GM19035 (cell line): ENCODE measurements around the gene MTUS2.
"Not testable (repeated sequence)": the region's sequence is repeated elsewhere in the genome, so short reads cannot be mapped to it uniquely, and the experiment has no call there.

Source experiments
- ATAC-seq: cut with Tn5 transposase; IDR thresholded peaks from one replicate; pipeline ENCODE4 v1.9.1; 2021; ENCODE audit not compliant: unreplicated experiment

MTUS2 gene

DNA sequence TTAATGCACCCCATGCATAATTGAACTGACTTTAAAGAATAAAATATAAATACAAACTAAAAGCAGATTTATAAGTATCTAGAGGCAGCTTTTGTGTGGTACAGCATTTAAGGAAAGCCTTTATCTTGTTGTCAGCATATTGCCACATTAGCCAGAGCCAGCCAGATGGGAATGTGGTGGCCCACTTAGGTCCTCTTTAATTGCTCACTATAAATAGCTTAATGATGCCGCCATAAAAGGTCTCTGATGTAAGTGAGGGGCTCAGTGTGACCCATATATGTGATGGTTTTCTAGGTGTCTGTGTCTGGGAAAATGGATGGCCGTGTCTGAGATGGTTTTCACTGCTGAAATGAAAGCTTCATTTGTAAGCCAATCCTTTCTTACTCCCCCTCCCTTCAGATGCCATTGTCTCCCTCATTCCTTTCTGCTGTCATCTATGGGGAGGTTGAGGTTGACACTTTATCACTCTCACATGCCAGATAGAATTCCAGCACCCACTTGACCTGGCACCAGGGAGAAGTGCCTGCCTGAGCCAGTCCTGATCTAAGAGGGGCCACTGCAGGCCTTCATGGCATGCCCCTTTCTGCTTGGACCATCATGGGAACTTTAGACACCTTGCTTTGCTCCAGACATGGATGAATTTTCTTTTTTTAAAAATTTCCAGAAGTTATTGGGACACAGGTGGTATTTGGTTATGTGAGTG lies 135.3 kb downstream of the MTUS2 start:
- no peak for ATAC-seq

DNA sequence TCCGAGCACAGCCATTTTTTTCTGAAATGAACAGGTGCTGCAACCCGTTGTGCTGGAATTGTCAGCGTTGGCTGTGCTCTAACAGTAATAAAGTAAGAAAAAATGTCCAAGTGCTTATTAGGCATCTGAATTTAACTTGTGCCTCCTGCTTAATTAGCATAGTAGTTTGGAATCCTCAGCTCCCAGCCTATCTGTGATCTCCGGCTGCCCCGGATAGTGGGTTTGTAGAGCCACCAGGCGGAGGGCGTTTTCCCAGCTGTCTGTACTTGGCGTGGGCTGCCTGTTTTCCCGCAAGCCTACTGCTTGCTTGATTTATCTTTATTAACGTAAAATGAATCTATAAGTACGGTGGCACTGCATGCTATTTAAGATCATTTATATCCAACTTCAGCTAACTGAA lies 137.9 kb downstream of the MTUS2 start:
- ATAC-seq = no peak

DNA sequence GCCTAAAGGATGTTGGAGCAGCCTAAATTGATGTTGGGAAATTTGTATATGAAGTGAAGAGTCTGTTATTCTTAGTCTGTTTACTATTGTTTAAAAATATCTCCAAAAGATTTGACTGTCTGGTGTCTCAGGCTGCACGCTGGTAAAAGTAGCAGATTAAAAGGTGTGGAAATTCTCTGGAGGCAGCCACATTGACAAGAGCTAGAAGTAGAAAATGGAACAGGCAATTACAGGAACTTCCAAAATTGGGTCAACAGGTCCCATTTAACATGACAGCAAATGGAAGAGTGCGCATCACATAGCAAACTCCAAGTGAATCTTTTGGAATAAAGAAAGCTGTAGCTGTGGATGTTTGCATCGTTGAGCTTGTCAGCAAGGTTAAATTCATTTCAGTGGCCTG lies 138.3 kb downstream of the MTUS2 start:
- no peak for ATAC-seq

DNA sequence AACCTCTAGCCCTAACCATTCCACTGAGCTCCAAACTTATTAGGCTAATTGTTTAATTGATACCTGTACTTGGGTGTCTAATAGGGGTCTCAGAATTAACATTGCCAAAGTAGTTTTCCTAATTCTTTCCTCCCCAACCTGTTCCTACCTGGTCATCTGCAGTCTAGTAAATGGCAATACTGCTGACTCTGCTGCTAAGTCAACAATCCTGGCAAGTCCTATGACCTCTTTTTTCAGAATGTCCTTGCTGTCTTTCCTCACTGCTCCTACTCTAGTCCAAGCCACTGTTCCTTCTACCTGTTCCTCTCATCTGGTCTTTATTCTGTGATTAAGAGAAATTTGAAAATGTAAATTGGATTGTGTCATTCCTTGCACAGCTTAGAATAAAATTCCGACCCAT lies 143.9 kb downstream of the MTUS2 start:
- ATAC-seq = no peak

DNA sequence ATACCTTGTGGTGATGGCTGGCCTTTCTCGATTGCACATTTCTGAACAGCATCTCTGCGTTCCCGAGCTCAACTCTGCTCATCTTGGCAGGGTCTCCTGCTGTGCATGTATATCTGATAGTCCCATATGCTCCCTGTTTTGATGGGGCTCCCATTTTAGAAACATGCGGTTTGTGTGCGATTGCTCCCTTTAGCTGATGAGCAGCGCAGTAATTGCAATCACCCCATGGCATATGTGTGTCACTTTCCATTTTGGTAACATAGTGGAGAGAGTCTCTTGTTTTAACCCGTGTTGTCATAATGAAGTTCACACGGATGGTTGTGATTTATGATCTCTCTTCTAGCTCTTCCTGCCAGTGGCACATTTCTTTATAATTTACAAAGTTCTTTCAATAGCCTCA lies 144.7 kb downstream of the MTUS2 start:
- no peak for ATAC-seq

DNA sequence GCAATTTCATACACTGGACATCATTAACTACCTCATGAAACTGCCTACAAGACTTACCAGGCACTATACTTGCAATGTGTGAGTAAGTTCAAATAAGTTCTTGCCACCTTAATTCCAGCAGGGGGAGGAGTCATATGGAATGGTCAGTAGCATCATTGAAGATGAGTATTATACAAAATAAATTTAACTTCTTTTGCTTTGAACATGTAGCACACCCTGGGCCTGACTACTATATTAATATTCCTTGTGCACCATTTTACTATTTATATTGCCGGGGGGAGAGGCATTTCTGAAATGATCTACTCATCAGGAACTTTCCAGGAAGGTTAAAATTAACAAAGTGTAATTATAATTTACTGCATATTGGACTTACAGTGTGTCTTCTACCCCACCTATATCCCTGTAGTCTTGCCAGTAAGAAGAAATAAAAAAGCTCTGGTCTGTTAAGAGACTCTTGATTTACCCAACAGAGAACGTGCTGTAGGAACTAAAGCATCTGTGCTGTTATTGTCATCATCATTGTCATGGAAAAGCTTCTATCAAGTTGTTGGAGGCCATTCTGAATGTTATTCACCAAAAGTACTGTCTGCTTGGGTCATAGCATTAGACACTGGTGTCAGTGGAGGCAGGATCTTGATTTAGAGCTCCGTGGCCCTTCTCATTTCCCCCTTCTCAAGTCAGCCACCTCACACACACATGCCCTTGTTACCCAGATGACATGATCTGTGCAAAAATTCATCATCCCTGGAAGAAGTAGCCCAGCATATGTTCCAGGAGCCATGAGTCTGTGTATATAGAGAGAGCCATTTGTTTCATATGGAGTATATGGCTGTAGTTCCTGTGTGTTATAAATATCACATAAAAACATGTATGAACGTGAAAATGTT lies 147.1 kb downstream of the MTUS2 start:
- ATAC-seq = no peak

DNA sequence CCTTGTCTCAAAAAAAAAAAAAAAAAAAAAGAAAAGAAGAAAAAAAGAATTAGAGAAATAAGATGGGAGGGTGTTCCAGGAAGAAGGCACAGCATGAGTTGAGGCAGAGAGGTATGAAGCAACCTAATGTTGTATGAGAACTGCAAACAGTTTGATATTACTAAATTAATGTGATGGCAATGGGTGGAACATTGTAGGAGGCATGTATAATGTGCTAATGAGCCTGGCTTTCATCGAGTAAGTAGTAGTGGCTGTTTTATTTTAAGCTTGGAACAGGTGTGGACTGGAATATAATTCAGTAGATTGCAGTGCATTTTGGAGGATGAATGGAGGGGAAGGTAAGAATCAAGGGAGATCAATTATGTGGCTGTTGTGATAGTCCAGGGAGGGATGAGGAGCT lies 156.1 kb downstream of the MTUS2 start:
- ATAC-seq = no peak

DNA sequence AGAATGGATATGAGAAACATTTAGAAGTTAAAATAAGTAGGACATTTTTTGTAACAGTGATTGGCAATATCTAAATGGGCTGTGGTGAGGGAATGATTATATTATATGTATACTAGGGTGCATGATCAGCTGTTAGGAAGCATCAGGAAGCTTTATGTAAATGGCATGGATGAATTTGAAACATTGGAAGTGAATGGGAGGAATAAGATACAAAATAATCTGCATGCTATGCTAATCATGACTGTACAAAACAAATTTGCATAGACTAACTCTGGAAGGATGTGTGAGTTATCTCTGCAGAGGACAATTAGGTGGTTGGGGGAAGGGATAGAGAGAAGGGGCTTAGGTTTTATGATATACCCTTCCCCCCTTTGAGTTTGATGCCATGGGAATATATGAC lies 156.5 kb downstream of the MTUS2 start:
- ATAC-seq = no peak

DNA sequence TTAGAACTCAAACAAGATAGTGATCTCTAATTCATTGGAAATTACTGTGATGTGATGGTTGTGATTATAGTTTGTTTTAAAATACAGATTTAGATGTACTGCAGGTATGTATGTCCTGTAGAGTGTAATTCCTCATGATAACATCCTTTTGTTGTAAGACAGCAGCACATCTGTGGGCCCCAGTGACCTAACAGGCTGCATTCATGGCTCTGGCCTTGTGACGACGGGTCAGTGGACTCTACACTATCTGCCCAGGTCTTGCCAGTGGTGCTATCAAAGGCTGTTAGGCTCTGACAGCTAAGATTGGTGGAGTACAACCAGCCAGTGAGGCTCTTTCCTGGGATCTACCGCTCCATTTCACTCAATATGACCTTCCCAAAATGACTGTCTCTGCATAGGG lies 158.4 kb downstream of the MTUS2 start:
- no peak for ATAC-seq

DNA sequence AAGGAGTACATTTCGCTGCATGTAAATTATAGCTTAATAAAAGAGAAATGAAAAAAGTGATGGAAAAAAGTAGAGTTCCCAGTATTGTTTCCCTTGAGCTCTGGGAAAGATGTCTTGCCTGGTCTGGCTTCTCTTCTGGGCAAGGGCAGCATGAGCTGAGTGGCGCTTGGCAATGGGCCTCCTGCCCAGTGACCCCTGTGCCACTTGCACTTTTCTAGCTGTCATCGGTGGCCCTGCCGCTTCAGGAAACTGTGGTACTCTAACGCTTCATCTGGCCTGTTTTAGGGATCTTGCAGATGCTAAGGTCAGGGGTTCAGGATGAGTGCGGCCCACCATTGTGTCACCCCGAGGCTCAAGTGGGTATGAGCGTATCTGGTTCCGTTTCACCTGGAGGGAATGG lies 161.4 kb downstream of the MTUS2 start:
- no peak for ATAC-seq

DNA sequence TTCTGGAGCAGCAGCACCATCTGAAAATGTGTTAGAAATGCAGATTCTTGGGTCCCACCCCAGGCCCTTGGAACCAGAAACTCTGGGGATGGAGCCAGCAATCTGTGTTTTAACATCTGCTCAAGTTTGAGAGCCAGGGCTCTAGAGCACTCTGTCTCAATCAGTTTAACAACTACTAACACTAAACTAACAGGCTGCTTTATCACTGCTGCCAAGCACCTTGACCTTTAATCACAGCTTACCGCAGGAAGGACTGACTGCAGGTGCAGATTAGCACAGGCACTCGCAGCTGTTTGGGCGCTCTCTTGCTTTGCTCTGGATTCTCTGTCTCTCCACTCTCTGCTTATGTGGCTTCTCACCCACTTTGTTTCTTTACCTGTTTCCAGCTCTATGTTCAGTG lies 163.5 kb downstream of the MTUS2 start:
- ATAC-seq = no peak

DNA sequence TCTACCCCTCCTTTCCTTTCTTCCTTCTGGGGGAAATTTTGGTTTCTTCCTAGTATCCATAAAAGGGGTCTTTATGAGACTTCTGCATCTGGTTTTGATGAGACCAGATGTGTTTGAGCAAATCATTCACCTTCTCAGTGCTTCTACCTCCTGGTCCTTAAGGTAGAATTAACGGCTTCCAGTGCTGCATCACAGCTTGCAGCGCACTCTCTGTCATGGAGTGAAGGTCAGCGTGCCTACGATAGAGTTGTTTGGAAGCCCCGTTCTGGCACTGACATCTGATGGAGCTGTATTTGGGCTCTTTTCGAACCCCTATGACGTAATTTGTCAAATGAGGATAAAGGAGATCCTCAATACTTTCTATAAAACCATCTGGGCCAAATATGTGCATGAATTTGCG lies 164.2 kb downstream of the MTUS2 start:
- no peak for ATAC-seq

DNA sequence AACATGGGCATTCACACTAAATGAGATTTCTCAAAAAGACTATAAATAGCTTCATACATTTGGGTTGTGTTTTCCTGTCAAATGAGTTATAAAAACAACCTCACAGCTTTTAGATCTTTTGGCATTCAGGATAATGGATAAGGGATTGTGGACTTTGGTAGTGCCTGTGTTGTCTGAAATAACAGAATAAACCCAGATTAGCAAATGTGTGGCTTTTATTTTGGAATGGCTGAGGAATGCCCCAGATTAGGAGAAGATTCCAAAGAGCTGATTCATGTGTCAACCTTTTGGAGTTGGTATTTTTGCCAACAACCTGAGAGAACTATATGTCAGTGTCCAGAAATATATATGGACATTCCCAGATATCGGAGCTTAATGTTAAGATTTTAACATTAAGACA lies 164.7 kb downstream of the MTUS2 start:
- ATAC-seq = no peak

DNA sequence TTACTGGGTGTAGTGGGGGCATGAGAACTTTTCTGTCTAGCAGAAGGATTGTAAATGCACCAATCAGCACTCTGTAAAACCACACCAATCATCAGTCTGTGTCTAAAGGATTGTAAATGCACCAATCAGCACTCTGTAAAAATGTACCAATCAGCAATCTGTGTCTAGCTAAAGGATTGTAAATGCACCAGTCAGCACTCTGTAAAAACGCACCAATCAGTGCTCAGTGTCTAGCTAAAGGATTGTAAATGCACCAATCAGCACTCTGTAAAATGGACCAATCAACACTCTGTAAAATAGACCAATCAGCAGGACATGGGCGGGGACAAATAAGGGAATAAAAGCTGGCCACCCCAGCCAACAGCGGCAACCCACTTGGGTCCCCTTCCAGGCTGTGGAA lies 170.2 kb downstream of the MTUS2 start:
- not testable (repeated sequence) for ATAC-seq

DNA sequence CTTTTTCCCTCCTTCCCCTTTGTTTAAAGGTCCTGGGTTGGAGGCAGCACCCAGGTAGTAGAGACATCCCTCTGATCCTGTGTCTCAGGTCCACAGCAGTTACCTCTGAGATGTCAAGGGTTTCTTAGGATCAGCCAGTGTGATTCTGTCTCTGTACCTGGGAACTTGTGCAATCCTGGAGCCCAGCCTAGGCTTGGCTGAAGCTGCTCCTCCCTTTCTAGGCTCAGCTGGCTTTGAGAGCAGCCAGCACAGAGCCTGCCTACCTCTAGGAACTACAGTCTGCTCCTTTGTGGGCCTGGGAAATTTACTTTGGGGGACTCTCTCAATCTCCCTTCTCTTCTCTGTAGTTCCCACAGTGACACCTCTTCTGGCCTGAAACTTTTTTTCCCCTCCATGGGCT lies 171.6 kb downstream of the MTUS2 start:
- ATAC-seq = no peak

DNA sequence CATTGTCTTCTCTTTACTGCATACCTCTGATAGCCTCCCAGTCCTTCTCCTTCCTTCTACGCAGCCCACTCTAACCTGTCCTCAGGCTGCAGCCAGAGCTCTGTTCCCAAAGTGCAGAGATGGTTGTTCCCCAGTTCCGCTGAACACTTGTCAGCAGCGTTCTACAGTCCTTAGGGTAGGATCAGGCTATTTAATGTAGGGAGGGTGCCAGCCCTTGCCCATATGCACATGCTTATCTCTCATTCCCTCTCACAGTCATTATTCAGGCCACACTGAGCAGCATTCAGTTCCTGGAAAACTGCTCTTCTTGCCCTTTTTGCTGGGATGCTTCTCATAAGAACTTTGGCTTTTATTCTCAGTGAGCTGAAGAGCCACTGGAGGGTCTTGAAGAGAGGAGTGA lies 180.7 kb downstream of the MTUS2 start:
- ATAC-seq = no peak

DNA sequence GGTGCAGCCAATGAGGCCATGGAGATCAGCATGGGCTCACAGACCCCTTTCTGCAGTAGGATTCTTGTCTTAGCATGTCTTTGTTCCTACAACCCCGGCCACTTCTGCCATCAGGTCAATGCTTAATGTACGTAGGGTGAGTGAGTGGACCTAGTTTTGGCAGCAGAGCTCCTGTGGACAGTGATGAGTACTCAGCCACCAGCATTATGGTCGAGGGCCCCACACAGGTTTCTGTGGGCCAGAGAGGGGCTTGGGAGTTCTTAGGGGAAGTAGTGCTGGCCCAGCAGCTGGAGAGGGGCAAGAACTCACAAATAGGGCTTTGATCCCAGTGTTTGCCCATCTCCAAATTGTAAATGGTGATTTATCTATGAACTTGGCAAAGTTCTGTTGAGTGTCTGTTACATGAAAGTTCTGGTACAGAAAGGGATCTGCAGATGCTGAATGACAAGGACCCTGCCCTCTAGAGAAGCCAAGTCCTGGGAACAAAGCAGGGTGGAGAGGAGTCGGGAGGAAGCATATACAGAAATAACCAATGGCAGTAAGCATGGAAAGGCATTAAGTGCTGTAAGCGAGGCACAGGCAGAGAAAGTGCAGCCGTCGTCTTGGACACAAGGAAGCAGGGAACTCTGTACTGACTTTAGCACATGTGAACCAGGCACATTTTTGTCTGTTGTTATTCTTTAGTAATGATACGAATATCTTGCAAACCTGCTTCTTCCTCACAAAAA lies 185.1 kb downstream of the MTUS2 start:
- no peak for ATAC-seq

DNA sequence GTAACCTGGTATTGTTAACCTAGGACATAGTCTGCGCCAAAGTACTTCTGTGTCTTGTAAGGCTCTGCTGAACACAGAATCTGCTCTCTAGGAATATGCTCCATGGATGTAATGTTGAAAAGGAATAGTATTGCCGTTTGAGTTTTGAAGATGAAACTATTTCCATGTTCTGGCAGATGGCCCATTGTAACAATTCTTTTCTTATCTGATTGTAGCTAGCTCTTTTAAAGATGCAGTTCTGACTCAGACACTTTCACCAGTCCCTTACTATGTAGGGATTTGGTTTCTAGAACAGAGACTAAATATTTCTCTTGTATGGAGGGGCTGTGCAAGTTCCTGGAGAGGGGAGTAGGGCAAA lies 185.6 kb downstream of the MTUS2 start:
- ATAC-seq = no peak

DNA sequence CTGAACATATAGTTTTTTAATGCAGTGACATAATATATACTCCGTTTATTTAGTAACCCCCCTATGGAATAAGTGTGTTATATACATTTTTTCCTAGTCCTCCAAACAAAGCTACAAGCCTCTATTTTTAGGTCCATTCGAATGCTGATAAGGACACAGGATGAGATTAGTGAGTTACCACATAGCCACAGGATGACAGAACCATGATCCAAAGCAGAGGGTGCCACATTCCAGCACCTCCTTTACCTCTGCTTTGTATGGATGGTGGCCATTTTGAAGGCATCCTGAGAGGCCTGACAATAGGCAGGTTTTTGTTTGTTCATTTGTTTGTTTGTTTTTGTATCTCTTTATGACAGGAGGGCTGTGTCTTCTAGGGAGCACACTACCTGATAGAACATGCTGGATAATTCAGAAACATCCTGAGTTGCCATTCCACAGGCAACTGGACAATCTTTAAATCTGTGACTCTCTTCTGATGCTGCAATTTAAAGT lies 186.3 kb downstream of the MTUS2 start:
- ATAC-seq = no peak

DNA sequence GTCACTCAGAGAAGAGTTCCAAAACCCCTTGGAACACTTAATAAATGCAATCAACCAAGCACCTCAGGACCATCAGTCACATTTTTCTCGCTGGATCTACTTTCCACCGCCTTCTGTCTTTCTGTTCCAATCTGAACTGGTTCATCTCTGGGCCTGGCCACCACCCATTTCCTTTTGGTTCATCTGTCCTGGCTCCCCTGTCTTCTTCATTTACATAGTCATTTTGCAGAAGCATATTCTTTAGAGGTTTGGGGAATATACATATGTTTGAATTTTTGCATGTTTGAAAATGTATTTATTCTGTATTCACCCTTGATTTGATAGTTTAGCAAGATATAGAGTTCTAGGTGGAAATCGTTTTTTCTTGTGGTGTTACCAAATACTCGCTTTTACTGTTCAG lies 188.2 kb downstream of the MTUS2 start:
- no peak for ATAC-seq

DNA sequence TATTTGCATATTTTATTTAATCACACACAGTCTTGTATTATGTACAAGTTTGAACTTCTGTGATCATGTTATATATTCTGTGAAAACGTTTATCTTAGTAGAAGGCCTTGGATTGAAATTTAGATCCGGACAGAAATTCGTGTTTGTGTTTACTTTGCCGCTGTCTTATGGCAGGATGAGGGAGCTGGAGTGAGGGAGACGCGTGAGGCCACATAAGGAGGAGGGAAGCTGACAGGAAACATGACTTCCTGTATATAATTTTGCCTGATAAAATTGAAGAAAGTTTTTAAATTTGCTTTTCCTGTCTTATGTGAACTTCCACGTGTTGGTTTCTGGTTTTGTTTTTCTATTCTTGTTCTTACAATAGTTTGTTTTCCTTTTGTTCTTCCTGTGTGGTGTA lies 200.2 kb downstream of the MTUS2 start:
- ATAC-seq = no peak

DNA sequence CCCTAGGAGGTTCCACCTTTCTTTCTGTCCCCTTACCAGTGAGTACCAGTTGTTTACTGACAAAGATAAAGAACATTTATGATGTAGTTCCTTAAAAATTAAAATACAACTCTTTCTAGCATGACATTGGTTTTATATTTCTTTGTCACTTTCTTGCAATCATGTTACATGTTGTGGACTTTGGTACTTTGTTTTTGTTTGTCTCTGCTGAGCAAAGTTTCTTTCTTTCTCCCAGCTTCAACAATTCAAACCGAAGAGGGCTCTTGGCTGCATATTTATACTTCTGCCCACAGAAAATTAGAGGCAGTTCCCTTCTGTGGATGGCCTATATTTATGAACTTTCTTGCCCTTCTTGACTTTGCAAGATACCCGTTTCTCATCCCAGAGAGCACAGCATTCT lies 201.2 kb downstream of the MTUS2 start:
- ATAC-seq = no peak
